ENCODE results near the gene VSIG10L2. TPM values are rescaled to one million over a fixed set of nuclear protein-coding genes. Genes with fewer than 3 reads are reported as not detected.

Gene VSIG10L2
- total RNA-seq, 1 experiment from 2014 or later = not detected

GRCh38 chr11:125947419-125948277, 1.8 kb downstream of the VSIG10L2 start:
- ChIA-PET POLR2A (no interaction called here), RAD21 (ENCODE audit: low non-redundant PET in 1 of 2, low total read pairs in 2 of 2, uncharacterized antibody in 2 of 2, unreplicated experiment in 2 of 2) (no interaction called here), CTCF (no interaction called here)
- intact Hi-C loops (cut with micrococcal nuclease) = no loop called here
- H3K79me2 ChIP-seq (ENCODE audit: insufficient read depth, low read length) = no peaks in the 10 kb centered on the region
- H3K4me2 ChIP-seq (ENCODE audit: low read length) = no peak overlapping the region
- no peaks in the 10 kb centered on the region for H3K36me3 ChIP-seq (ENCODE audit: control insufficient read depth in 1 of 2, insufficient read depth in 2 of 2, low read length in 2 of 2)
- H3K27me3 ChIP-seq (ENCODE audit: insufficient read depth, low read length) = no peaks in the 10 kb centered on the region
- H2AFZ ChIP-seq (ENCODE audit: low read depth, low read length, poor library complexity, severe bottlenecking) = no peak overlapping the region
- no peaks in the 10 kb centered on the region for H4K20me1 ChIP-seq (ENCODE audit: insufficient read depth)
- no peaks in the 10 kb centered on the region for H3K9me2 ChIP-seq (ENCODE audit: insufficient read depth)
- no peak for ATAC-seq
- H3K4me3 ChIP-seq (replicated peaks in 1 of 2; ENCODE audit: low read depth in 1 of 2, low read length in 2 of 2) = no peak overlapping the region
- no TSS peak for BruUV-seq (replicated peaks)
- TF ChIP-seq FOSL1 (IDR thresholded peaks at IDR 0.05; ENCODE audit: low read depth) (no peak), POLR2A (IDR thresholded peaks at IDR 0.05; ENCODE audit: borderline replicate concordance, extremely low read depth, insufficient read depth, insufficient read length) (no peak), ZBTB33 (IDR thresholded peaks at IDR 0.05; ENCODE audit: extremely low read depth, insufficient replicate concordance, low read length) (no peak), YY1 (IDR thresholded peaks at IDR 0.05; ENCODE audit: extremely low read depth, insufficient replicate concordance, low read depth, low read length) (no peak), SIN3A (IDR thresholded peaks at IDR 0.05; ENCODE audit: low read depth) (no peak), EGR1 (IDR thresholded peaks at IDR 0.05; ENCODE audit: low read depth) (no peak)
- no peak for DNase-seq (ENCODE audit: low read depth, low spot score)
- H3K27ac ChIP-seq (ENCODE audit: low read depth, low read length) = no peak overlapping the region
- H3K9ac ChIP-seq (ENCODE audit: low read length) = no peak overlapping the region
- no peaks in the 10 kb centered on the region for H3K9me3 ChIP-seq (ENCODE audit: control insufficient read depth in 1 of 2, insufficient read depth in 1 of 2, low read depth in 1 of 2, low read length in 2 of 2)
- H3K4me1 ChIP-seq (ENCODE audit: control insufficient read depth in 1 of 2, insufficient read depth in 2 of 2, low read length in 2 of 2) = peaks cover 7 to 10% of the 10 kb centered on the region in 2 experiments
